T1000 (cell line): ENCODE measurements around the gene RHBDF2.
"Not testable (repeated sequence)": the region's sequence is repeated elsewhere in the genome, so short reads cannot be mapped to it uniquely, and the experiment has no call there.

Experiments used
- DNase-seq: peaks from one replicate; lab custom pipeline; 2025; ENCODE audit warnings: mixed read lengths; lab: John Stamatoyannopoulos, UW

The RHBDF2 gene

DNA sequence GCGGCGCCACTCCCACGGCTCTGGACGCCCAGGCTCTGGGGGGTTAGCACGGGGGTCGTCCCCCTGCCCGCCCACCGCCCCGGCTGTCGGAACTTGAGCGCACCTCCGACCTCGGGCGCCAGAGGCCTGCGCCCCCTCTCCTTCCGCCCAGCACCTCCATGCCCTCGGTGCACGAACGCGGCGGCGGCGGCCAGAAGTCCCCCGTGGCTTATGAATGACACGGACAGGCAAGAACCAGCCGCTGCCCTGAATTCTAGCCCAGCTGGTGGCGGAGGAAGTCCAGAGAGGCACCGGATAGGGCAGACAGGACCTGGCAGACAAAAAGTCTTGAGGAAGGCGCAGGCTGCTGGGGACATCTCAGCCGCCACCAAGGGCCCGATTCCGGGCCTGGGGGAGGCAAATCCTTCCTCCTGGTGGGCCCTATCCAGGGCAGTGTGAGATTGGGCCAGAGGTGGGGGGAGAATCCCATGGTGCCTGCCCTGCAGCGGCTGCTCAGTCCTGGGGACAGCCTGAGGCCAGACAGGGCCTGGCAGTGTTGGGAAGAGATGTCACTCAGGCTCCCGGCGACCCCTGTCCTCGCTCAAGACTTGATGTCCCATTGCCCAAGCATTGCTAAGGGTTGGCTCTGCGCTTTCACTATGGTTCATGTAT, 37.2 kb upstream of the RHBDF2 start:
- DNase-seq, result no peak

DNA sequence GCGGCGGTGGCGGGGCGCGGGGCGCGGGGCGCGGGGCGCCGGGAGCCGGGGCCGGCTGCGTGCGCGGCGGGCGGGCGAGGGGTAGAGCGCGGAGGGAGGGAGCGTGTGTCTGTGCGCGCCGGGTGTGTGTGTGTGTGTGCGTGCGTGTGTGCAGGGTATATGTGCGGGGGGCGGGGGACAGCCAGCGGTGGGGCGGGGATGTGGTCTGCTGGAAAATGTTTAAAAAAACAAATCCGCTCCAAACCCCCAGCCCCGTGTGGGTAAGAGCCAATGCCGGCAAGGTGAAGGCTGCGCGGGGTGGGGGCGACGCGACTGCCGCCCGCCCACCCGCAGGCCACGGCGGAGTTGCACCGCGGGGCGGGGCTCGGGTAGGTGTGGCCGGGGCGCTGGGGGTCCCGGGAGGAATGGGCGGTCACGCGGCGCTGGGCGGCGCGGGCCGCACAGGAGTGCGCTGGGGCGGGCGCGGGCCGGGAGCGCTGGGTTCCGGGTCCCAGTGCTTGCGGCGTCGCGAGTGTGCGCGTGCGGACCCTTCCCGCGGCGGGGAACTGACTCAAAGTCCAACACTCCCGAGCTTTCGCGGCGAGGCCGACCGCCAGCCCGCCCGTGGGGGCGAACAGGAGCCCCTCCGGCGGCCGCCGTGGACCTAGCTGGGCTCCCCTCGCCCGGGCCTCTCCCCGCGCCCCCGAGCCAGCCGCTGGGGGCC, 36.5 kb upstream of the RHBDF2 start, which contains the start of gene CYGB:
CYGB (minus strand) TSS at position 132 of the 703 bp plus-strand sequence. CDS start 167 bp downstream, outside the sequence.
- DNase-seq, result no peak

DNA sequence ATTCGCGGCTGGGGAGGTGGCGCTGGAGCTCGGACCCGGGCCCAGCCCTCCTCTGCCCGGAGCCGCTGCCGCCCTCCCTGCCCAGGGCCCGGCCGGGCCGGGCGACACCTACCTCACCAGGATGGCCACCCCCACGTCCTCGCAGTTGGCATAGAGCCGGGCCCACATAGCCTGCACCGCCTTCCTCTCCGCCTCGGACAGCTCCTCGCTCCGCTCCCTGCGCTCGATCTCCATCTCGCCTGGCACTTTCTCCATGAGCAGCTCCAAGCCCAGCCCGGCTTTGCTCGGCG, 36.0 kb upstream of the RHBDF2 start:
- no peak for DNase-seq

DNA sequence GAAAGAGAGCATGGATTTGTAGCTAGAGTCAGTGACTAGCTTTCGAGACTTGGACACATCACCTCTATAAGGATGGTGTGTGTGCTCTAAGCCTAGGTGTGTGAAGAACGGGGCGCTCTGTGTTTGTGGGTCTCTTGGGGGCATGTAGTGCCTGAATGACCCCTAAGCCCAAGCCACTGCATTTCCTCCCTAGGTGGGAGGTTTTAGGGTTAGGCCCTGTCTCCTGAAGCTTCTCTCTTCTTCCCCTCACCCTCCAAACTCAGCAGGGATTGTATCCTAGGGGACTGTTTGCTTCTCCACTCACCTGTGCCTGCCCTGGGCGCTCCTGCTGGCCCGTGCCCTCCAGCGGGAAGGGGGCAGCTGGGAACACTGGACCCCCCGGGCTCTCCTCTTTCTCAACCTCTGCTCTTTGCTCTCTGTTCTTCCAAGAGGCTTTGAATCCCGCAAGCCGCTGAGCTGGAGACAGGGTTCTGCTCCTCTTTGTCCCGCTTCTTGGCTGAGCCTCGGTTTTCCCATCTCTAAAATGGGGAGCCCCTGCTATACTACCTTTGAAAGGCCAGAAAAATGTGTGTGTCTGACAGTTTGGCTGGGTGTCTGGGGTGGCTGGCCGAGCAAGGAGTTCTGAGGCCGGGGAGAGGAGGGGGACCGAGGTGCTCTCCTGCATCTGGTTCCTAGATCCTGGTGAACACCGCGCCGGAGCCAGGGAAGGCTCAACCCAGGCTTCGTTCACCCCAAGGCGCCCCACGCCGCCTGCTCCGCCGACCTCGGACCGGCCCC, 35.5 kb upstream of the RHBDF2 start:
- no peak for DNase-seq

DNA sequence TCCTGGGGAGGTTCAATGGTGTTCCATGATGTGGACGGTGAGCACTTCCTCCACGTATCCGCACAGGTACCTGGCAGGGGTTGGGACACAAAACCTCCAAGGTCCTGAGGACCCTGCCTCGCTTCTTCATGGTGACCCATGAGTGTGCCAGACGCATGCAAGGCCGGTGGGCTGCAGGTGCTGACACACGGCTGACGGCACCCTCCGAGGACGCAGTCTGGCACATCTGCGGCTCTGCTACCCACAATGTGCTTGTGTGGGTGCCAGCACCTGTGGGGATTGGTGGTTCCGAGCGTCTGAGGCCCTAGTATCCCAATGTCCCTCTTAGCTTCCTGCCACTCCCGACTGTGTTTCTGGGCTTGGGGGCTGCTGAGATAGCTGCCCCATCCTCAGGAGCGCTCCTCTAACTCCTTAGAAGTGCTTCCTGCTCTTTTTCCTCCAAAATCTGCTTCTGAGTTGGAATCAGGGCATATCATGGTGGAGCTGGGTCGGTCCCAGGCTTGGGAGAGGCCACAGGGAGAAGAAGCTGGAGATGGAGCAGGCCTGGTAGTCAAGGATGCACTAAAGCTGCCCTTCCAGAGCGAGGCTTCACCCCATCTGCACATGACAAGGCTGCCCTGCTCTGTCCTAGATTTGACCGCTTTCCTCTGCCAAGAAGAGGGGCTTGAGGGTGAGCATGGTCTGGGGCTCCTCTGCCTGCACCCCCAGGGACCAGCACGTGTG, 34.7 kb upstream of the RHBDF2 start:
- DNase-seq, result no peak

DNA sequence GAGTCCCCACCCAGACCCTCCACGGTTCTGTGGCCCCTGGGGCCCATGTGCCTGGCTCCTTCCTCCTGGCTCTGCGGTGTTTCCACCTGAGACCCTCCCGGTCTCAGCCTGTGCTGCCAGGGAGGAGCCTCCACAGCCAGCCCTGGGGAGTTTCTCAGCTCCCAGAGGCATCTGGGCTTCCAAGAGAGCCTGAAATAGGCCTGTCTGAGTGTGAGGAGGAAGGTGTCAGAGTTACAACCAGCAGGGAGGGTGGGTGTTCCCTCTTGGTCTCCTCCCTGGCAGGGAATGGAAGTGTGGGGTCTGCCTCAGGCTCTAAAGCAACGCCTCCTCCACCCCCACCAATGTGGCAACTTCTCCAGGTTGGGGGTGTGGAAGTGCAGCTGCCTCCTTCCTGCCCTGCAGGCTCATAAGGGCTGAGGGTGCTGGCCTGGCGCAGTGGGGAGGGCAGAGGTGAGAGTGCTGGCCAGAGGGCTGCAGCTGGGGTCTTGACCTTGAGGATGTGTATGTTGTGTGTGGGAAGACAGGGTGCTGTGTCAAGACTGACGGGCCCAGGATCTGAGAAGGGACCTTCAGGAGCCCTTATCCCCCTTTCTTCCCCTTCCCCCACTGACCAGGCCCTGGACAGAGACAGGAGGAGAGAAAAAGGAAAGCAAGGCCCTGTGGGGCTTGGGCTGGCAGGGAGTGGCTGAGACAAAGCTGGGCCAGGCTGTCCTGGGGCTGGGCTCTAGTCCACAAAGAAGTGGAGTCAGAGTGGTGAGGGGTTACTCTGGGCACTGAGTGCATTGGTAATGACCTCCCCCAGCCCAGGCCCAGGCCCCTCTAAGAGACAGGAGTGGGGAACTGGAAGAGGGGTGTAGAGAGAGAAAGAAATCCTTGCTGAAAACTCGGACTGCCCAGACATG, 33.9 kb upstream of the RHBDF2 start:
- no peak for DNase-seq

DNA sequence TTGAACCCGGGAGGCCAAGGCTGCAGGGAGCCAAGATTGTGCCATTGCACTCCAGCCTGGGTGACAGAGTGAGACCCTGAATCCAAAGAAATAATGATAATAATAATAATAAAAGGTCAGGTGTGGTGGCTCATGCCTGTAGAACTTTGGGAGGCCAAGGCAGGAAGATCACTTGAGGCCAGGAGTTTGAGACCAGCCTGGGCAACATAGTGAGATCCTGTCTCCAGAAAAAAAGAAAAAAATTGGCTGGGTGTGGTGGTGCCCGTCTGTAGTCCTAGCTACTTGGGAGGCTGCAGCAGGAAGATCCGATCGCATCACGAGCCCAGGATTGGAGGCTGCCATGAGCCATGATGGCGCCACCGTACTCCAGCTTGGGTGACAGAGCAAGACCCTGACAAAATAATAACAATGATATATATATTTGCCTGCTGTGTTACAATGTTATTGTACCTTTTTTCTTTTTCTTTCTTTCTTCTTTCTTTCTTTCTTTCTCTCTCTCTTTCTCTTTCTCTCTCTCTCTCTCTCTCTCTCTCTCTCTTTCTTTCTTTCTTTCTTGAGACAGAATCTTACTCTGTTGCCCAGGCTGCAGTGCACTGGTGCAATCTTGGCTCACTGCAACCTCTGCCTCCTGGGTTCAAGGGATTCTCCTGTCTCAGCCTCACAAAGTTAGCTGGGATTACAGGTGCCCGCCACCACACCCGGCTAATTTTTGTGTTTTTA, 32.6 kb upstream of the RHBDF2 start:
- DNase-seq, result not testable (repeated sequence)

DNA sequence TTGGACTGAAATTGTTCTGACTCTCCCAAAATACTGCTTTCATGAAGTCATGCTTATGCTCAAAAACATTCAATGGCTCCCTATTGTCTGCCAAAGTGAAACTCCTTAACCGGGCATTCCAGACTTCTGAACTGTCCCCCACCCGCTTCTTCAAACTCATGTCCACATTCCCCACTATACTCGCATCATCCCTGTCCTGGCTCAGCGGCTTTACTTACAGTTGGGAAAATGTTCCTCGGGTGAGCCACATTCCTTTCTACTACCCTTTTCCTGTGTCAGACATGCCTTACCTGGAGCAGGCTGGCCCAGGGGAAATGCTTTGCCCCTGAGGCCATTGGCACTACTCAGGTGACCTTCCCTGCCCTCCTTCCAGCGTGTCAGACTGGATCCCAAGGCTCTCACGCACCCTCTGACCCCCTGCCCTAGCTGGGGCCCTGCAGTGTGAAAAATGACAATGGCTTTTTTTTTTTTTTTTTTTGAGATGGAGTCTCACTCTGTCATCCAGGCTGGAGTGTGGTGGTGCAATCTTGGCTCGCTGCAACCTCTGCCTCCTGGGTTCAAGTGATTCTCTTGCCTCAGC, 30.9 kb upstream of the RHBDF2 start:
- no peak for DNase-seq

DNA sequence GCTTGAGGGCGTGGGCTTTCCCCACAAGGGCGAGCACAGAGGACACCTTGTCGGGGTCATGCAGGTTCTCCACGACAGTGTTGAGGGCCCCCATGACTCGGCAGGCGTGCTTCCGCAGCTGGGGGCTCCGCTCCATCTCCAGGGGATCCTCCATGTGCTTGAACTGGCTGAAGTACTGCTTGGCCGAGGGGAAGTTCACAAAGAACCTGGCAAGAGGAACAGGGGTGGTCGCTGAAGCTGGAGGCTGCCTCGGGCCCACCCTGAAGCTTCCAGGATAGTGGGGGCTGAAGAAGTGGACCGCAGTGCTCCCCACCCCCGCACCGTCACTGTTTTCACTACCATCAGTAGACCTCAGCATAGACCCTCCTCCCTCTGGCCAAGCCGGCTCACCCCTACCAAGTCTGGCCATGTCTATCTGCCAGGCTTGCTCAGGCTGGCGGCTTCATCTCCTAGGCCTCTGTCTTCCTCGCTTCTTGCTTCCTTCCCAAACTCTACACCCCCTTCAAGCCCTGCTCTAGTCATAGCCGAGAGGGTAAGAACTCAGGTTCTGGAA, 30.3 kb upstream of the RHBDF2 start:
- DNase-seq, result no peak

DNA sequence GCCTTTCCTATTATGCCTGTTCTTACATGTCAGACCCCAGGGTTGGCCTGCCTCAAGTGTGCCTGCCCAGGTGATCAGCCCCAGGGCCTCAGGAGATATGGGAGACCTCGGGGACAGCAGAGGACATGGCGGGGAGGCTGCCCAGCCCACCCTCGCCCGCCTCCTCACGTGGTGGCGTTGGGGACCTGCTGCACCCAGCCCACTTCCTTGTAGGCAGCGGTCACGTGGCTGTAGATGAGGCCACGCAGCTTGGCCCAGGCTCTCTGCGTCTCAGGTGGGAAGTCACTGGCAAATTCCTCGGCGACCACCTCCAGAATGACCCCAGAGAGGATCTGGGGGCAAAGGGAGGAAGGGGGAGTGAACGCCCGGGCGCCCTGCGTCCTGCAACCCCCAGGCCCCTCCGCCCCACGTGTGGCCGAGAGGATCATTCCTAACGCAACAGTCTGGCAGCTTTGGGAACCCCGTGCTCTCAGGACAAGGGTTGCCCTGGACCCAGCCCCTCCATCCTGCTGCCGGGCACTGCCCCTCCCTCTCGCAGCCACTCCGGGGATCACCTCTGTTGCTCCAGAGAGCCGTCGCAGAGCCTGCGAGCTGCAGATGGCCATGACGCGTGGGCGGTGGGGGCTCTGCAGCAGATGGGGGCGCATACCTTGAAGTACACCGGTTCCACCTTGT, 29.7 kb upstream of the RHBDF2 start:
- DNase-seq, result no peak

DNA sequence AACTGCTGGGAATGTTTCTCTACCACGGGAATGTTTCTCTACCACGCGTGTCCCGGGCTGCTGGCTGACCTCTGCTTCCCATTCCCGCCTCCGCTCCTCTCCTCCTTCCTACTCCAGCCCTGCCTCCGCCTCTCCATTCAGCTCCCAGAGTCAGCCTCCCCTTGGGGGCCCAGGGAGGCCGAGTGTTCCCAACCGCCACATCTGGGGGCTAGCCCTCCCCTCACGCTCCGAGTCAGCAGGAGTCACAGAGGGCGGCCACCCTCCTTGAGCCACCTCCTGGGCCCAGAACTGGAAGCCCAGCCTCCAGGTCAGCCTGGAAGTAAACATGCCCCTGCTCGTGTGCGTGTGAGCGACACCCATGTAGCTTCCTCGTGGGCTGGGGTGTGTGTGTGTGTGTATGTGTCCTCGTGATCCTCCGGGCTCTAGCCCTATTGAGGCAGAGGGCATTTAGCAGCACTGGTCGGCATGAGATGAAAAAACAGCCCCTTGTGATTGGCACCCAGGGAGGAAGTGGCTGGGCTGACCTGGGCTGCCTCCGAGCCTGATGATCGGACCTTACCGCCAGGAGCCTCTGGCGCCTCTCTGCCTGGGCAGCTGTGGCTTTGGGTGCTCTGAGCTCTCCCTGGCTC, 29.0 kb upstream of the RHBDF2 start:
- DNase-seq, result no peak

DNA sequence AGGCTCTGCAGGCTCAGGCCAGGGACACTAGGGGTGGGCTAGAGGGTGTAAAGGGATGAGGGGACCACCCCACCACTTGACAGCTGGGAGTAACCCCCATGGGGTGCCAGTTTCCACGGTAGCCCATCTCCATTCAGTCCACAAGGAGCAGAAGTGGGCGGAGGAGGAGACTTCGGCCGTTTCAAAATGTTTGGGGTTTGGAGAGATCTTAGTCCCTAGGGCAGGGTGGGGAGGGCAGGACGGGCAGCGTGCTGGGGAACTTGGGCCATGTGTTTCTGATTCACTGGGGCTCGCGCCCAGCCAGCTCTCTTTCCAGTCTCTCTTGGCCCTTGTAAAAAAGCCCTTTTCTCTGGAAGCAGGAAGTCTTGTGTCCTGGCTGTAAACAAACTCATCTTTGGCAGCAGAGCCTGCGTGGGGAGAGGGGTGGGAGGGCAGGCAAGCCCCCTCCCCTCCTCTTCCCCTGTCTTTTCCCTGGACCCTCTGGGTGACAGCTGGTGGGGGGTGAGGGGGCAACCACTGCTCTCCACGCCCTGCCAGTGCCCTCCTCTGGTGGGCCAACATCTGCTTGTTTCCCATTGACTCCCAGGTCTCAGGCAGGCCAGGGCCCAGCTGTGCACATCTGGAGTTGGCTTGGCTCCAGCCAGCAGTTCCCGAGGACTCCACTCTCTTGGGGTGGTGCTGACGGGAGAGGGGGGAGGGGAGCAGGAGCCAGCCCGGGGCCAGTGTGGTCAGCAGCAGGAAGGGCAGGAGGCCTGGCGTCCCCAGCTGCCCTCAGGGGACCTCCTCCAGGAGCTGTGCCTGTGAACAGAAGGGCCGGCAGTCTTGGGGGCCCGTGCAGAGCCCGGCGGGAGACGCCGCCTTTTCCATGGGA, 28.2 kb upstream of the RHBDF2 start:
- DNase-seq, result peak; percentile 47

DNA sequence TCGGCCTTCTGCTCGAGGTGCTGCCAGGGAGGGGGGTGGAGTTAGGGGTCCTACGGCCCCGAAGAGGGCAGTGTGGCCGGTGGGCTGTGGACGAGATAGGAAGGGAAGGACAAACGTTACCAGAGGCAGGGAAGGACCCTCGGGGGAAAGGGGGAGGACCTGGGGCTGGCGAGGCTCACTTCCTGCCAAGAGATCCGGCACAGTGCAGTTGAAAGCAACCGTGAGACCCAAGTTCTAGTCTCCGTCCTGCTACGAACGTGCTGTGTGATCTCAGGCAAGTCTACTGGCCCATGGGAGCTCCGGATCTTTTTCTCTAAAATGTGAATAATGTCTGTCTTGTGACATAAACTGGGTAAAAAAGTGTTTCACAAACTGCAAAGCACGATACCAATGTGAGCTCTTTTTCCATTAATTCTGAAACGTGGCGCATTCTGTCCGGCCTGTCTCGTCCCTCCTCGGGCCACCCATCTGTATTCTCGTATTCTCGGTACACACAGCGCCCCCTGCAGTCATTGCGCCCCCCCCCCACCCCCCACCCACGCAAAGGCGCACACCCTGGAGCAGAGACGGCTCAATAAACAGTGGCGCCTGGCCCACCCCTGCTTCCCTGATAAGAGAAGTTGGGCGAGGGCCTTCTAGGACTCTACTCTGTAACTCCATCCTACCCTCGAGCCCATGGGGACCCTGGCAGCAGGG, 27.5 kb upstream of the RHBDF2 start:
- no peak for DNase-seq

DNA sequence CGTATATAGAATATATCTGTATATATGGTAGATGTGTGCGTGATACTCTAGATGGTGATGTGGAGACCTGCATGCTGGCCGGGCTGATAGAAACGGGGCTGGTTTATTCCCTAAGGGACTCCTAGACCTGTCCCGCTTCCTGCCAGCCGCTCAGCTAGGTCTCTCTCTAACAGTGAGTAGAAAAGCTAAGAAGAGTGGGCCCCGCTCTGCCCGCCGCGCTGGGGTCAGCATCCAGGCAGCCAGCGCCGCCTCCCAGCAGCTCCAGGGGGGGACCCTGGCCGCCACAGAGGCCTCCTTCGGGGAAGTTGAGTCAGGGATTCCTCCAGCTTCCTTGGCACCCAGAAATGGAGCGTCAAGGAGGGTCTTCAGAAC, 26.9 kb upstream of the RHBDF2 start:
- DNase-seq, result no peak

DNA sequence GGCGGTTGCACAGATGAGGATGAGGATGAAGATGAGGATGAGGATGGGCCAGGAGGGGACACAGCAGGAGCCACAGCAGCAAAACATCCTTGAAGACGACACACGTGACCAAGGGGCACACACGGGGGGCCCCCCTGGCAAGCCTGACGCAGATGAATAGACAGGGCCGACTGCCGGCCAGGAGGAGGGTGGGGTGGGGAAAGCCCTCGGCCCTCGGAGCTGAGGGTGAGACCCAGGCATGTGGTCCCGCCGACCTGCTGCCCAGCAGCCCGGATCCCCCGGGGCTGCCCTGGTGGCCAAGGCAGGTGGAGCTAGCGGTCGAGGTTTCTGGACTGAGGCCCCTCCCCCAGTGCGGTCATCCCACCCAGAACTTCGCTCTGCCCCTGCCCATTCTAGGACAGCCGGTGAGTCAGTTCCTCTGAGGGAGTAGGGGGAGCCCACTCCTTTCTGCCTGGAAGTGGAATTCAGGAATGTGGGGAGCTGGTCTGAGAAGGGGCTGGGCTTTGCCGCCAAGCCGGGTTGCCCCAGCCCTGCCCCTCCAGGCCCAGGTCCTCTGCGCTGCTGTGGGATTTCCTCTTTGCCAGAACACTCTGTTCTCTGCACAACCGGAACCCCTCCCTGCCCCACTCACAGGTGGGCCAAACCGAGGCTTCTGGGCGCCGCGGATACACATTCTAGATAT, 26.3 kb upstream of the RHBDF2 start:
- DNase-seq, result peak; percentile 46

DNA sequence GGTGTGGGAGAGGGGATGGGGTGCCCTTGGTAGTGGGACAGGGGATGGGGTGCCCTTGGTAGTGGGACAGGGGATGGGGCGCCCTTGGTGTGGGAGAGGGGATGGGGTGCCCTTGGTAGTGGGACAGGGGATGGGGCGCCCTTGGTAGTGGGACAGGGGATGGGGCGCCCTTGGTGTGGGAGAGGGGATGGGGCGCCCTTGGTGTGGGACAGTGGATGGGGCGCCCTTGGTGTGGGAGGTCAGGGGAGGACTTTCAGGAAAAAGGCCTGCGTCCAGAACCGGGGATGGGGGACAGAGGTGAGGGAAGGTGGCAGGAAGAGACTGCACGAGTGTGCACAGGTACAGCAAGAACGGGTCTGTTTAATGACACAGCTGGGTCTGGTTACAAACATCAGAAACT, 25.8 kb upstream of the RHBDF2 start:
- not testable (repeated sequence) for DNase-seq

DNA sequence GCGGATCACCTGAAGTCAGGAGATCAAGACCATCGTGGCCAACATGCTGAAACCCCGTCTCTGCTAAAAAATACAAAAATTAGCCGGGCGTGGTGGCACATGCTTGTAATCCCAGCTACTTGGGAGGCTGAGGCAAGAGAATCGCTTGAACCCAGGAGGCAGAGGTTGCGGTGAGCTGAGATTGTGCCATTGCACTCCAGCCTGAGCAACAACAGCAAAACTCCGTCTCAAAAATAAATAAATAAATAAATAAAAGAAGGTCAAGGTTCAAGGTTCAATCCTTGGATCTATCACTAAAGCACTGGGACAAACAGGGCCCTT, 24.2 kb upstream of the RHBDF2 start:
- not testable (repeated sequence) for DNase-seq
